GM23338 (cell line): ENCODE data around the gene FAM78B. TPM values are rescaled to one million over a fixed set of nuclear protein-coding genes. Genes with fewer than 3 reads are reported as not detected.

Experiments
- ATAC-seq: fragments of 200-7000 bp; cut with Tn5 transposase; 3 replicates; pipeline ENCODE4 v1.9.1; 2020
- DNase-seq: peaks from one replicate; pipeline ENCODE4 v3.0.0-alpha.2; 2015; ENCODE audit warnings: low spot score
- H2AFZ ChIP-seq: fragments of 200-600 bp; sonication (generic); 2 replicates; pipeline ENCODE4 v1.8.0; 2016; ENCODE audit warnings: antibody characterized with exemption, mild to moderate bottlenecking, moderate library complexity
- H3F3A ChIP-seq: fragments of 200-600 bp; sonication (generic); replicated peaks from 2 replicates; pipeline ENCODE4 v1.8.0; 2017; ENCODE audit warnings: antibody characterized with exemption, mixed run types, low read depth
- H3K27ac ChIP-seq: fragments of 200-600 bp; sonication (generic); 2 replicates; pipeline ENCODE4 v1.6.1; 2016; ENCODE audit warnings: low read depth
- H3K27me3 ChIP-seq: fragments of 200-600 bp; sonication (generic); 2 replicates; pipeline ENCODE4 v1.8.0; 2016; ENCODE audit warnings: mild to moderate bottlenecking, mixed run types, moderate library complexity; ENCODE audit not compliant: insufficient read depth
- H3K36me3 ChIP-seq: fragments of 200-600 bp; sonication (generic); 2 replicates; pipeline ENCODE4 v1.8.0; 2016; ENCODE audit warnings: mild to moderate bottlenecking; ENCODE audit not compliant: insufficient read depth
- H3K4me1 ChIP-seq: fragments of 200-600 bp; sonication (generic); 2 replicates; pipeline ENCODE4 v1.8.0; 2016; ENCODE audit warnings: mild to moderate bottlenecking, moderate library complexity; ENCODE audit not compliant: insufficient read depth
- H3K4me2 ChIP-seq: fragments of 200-600 bp; sonication (generic); 2 replicates; pipeline ENCODE4 v1.7.1; 2017; ENCODE audit warnings: mixed run types
- H3K4me3 ChIP-seq: fragments of 200-600 bp; sonication (generic); 2 replicates; pipeline ENCODE4 v1.6.1; 2016; ENCODE audit warnings: mixed run types
- H3K79me2 ChIP-seq: fragments of 200-600 bp; sonication (generic); replicated peaks from 2 replicates; pipeline ENCODE4 v1.8.0; 2017; ENCODE audit warnings: mild to moderate bottlenecking; ENCODE audit not compliant: insufficient read depth
- H3K9me2 ChIP-seq: fragments of 200-600 bp; sonication (generic); 2 replicates; pipeline ENCODE4 v1.8.0; 2017; ENCODE audit not compliant: insufficient read depth
- H4K20me1 ChIP-seq: fragments of 200-600 bp; sonication (generic); replicated peaks from 2 replicates; pipeline ENCODE4 v1.8.0; 2017; ENCODE audit warnings: mild to moderate bottlenecking; ENCODE audit not compliant: insufficient read depth
- H3K27ac Mint-ChIP-seq: 2 replicates; pipeline ENCODE4 v1.8.0; 2020; ENCODE audit warnings: inconsistent platforms, mild to moderate bottlenecking, moderate library complexity, mixed read lengths
- H3K27me3 Mint-ChIP-seq: 3 replicates; pipeline ENCODE4 v1.8.0; 2022; ENCODE audit warnings: low read depth, mild to moderate bottlenecking, moderate library complexity, mixed read lengths, inconsistent platforms; ENCODE audit not compliant: insufficient read depth, poor library complexity
- H3K36me3 Mint-ChIP-seq: 3 replicates; pipeline ENCODE4 v1.8.0; 2021; ENCODE audit warnings: low read depth, mild to moderate bottlenecking, inconsistent platforms, moderate library complexity, mixed read lengths
- H3K4me1 Mint-ChIP-seq: 3 replicates; pipeline ENCODE4 v1.8.0; 2020; ENCODE audit warnings: mild to moderate bottlenecking, inconsistent platforms, mixed read lengths
- H3K4me3 Mint-ChIP-seq: 3 replicates; pipeline ENCODE4 v1.8.0; 2021; ENCODE audit warnings: moderate library complexity, mild to moderate bottlenecking, inconsistent platforms, mixed read lengths
- H3K9me3 Mint-ChIP-seq: 3 replicates; pipeline ENCODE4 v1.8.0; 2020; ENCODE audit warnings: moderate library complexity, mild to moderate bottlenecking, inconsistent platforms, mixed read lengths
- CTCF ChIP-seq, 2 experiments: fragments of 200-600 bp in 1 of 2; sonication (generic) in 1 of 2; conservative IDR thresholded peaks; 2 replicates each; pipeline versions ENCODE4 v1.5.1 to v1.6.1; 2016 to 2017; ENCODE audit warnings: antibody characterized with exemption in 2 of 2, low read depth in 2 of 2, mild to moderate bottlenecking in 2 of 2, moderate library complexity in 1 of 2
- ETS1 ChIP-seq: IDR thresholded peaks from 2 replicates; pipeline ENCODE4 v1.6.1; 2016; ENCODE audit warnings: antibody characterized with exemption
- EZH2 ChIP-seq: fragments of 200-600 bp; sonication (generic); IDR thresholded peaks from one replicate; pipeline ENCODE4 v1.8.0; 2017; ENCODE audit warnings: antibody characterized with exemption, mild to moderate bottlenecking, low read depth; ENCODE audit not compliant: unreplicated experiment
- EZH2phosphoT487 ChIP-seq: fragments of 200-600 bp; sonication (generic); IDR thresholded peaks from one replicate; pipeline ENCODE4 v1.8.1; 2018; ENCODE audit warnings: antibody characterized with exemption; ENCODE audit not compliant: unreplicated experiment
- JUNB ChIP-seq: IDR thresholded peaks from one replicate; pipeline ENCODE4 v1.6.1; 2016; ENCODE audit warnings: antibody characterized with exemption; ENCODE audit not compliant: unreplicated experiment
- REST ChIP-seq: IDR thresholded peaks from one replicate; pipeline ENCODE4 v1.6.1; 2018; ENCODE audit warnings: antibody characterized with exemption; ENCODE audit not compliant: unreplicated experiment
- ZNF114 ChIP-seq: fragments of 250-450 bp; sonication (Bioruptor Pico); IDR thresholded peaks from 2 replicates; pipeline ENCODE4 v1.5.0; 2020; ENCODE audit warnings: mild to moderate bottlenecking, moderate library complexity
- ZNF462 ChIP-seq: fragments of 250-450 bp; sonication (Bioruptor Pico); IDR thresholded peaks from 2 replicates; pipeline ENCODE4 v1.5.0; 2020; ENCODE audit warnings: mild to moderate bottlenecking, moderate library complexity
- polyA plus RNA-seq: library from polyadenylated mRNA; unstranded; fragments of >200 nt; fragmentation: Nextera tagmentation; extraction: Ambion mirVana; gene quantifications from 2 replicates; pipeline ENCODE4 v1.2.1, GENCODE V29; 2016
- total RNA-seq: library from RNA; depleted of rRNA; stranded (reverse); fragments of >200 nt; shearing (Covaris generic); gene quantifications from 2 replicates; pipeline ENCODE4 v1.2.3, GENCODE V29; 2014

The FAM78B gene
- total and polyA plus RNA-seq, 2 experiments from 2014 or later = 1.6 to 4.6 TPM

- Histone ChIP-seq H3K9me2 (no peaks in the 10 kb centered on the region), H3K4me1 (no peaks in the 10 kb centered on the region), H2AFZ (no peak overlapping the region), H3K36me3 (no peaks in the 10 kb centered on the region), H4K20me1 (no peaks in the 10 kb centered on the region; the same call in 1 of the 2 replicates), H3K27me3 (no peaks in the 10 kb centered on the region), H3F3A (no peaks in the 10 kb centered on the region), H3K4me2 (no peak overlapping the region), H3K79me2 (peaks cover 6% of the 10 kb centered on the region; the same call in 1 of the 2 replicates), H3K27ac (no peak overlapping the region), H3K4me3 (no peak overlapping the region)
- Mint-ChIP-seq H3K27me3 (peaks cover 7% of the 10 kb centered on the region), H3K36me3 (no peaks in the 10 kb centered on the region), H3K9me3 (no peaks in the 10 kb centered on the region), H3K27ac (no peak overlapping the region), H3K4me1 (no peaks in the 10 kb centered on the region; the same call in 2 of the 3 replicates), H3K4me3 (no peak overlapping the region)
- ATAC-seq (no peak), DNase-seq (no peak)
- TF ChIP-seq ETS1 = no peak
- TF ChIP-seq ZNF462 = no peak
- no peak for TF ChIP-seq JUNB
- no peak for TF ChIP-seq CTCF (conservative IDR thresholded peaks at IDR 0.05; ENCODE audit: low read depth in 2 of 2)
- no peak for TF ChIP-seq EZH2
- TF ChIP-seq EZH2phosphoT487 = no peak
- no peak for TF ChIP-seq REST
- no peak for TF ChIP-seq ZNF114 (CRISPR knock-in tag)
Observed at GRCh38 chr1:166156674-166157073, 10.1 kb downstream of the FAM78B start.
